Cardiac muscle cell (in vitro differentiated cells and primary cell): ENCODE data around the gene USO1. TPM values are rescaled to one million over a fixed set of nuclear protein-coding genes. Genes with fewer than 3 reads are reported as not detected.

Source experiments
- DNase-seq, 2 donors: peaks; one replicate each; pipeline versions ENCODE4 v3.0.0 to v3.0.0-alpha.2; 2010 to 2017; ENCODE audit warnings: low read depth in 1 of 2, low spot score in 1 of 2
- H3K27ac ChIP-seq: fragments of 200-600 bp; sonication (generic); 2 replicates; pipeline ENCODE4 v1.5.1; 2016
- H3K27me3 ChIP-seq: fragments of 200-600 bp; sonication (generic); 2 replicates; pipeline ENCODE4 v1.6.0; 2016; ENCODE audit warnings: control low read depth
- H3K36me3 ChIP-seq: fragments of 200-600 bp; sonication (generic); 2 replicates; pipeline ENCODE4 v1.5.1; 2016; ENCODE audit warnings: control low read depth
- H3K4me1 ChIP-seq: fragments of 200-600 bp; sonication (generic); 2 replicates; pipeline ENCODE4 v1.8.1; 2017; ENCODE audit warnings: low read depth, mild to moderate bottlenecking, mixed run types
- H3K4me3 ChIP-seq: fragments of 200-600 bp; sonication (generic); 2 replicates; pipeline ENCODE4 v1.5.1; 2016; ENCODE audit warnings: mild to moderate bottlenecking
- H3K9me3 ChIP-seq: fragments of 200-600 bp; sonication (generic); 2 replicates; pipeline ENCODE4 v1.5.1; 2017; ENCODE audit warnings: low read depth, mild to moderate bottlenecking, control low read depth
- polyA plus RNA-seq: library from polyadenylated mRNA; unstranded; fragments of >200 nt; fragmentation: Nextera tagmentation; extraction: Ambion mirVana; gene quantifications from 2 replicates; pipeline ENCODE4 v1.2.1, GENCODE V29; 2016
- total RNA-seq: library from RNA; depleted of rRNA; stranded (reverse); fragments of >200 nt; gene quantifications from 2 replicates; pipeline ENCODE4 v1.2.3, GENCODE V29; 2016
- TF ChIP-seq, protein P1 (sequence below): IDR thresholded peaks from 2 replicates; pipeline ENCODE4 v1.5.1; 2012; ENCODE audit warnings: low read depth, mild to moderate bottlenecking, low read length

USO1 gene
- total RNA-seq (45.1 and 47.9 TPM in 2 replicates), polyA plus RNA-seq (46.6 and 50.5 TPM in 2 replicates)

GRCh38 chr4:75724066-75724866 lies at the start of gene USO1:
Gene USO1 (plus strand): TSS chr4:75724577. CDS start chr4:75724820, 243 bp downstream.
- Histone ChIP-seq H3K9me3 (no peaks in the 10 kb centered on the region), H3K4me1 (peaks cover 27% of the 10 kb centered on the region), H3K27ac (peak within 1 kb of the TSS; percentile 98), H3K4me3 (peak within 1 kb of the TSS; percentile 95), H3K36me3 (no peaks in the 10 kb centered on the region), H3K27me3 (no peaks in the 10 kb centered on the region)
- peak; percentile 99 to 100 for DNase-seq
- TF ChIP-seq, protein P1, sequence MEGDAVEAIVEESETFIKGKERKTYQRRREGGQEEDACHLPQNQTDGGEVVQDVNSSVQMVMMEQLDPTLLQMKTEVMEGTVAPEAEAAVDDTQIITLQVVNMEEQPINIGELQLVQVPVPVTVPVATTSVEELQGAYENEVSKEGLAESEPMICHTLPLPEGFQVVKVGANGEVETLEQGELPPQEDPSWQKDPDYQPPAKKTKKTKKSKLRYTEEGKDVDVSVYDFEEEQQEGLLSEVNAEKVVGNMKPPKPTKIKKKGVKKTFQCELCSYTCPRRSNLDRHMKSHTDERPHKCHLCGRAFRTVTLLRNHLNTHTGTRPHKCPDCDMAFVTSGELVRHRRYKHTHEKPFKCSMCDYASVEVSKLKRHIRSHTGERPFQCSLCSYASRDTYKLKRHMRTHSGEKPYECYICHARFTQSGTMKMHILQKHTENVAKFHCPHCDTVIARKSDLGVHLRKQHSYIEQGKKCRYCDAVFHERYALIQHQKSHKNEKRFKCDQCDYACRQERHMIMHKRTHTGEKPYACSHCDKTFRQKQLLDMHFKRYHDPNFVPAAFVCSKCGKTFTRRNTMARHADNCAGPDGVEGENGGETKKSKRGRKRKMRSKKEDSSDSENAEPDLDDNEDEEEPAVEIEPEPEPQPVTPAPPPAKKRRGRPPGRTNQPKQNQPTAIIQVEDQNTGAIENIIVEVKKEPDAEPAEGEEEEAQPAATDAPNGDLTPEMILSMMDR = peak; percentile 88

- Histone ChIP-seq H3K4me1 (peaks cover 21% of the 10 kb centered on the region), H3K36me3 (no peaks in the 10 kb centered on the region), H3K9me3 (no peaks in the 10 kb centered on the region), H3K27ac (peak overlapping the region; percentile 97), H3K27me3 (no peaks in the 10 kb centered on the region), H3K4me3 (no peak overlapping the region)
- TF ChIP-seq, protein P1 = no peak
- peak in 1 of 2 donors; percentile 27 for DNase-seq
These were observed 49.3 kb upstream of the USO1 start for GRCh38 chr4:75675004-75675531.

DNA sequence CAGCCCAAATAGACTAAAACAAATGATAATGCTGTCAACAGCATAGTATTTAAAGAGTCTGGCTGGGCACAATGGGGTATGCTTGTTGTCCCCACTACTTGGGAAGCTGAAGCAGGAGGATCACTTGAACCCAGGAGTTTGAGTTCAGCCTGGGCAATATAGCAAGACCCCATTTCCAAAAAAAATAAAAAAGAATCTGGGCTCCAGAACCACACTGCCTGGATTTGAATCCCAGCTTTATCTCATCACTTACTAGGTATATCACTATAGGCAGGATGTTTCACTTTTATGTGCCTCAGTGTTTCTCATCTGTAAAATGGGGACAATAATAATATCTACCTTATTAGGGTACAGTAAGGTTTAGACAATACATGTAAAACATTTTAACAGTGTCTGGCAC lies 45.9 kb upstream of the USO1 start:
- H3K27ac ChIP-seq = no peak overlapping the region

DNA sequence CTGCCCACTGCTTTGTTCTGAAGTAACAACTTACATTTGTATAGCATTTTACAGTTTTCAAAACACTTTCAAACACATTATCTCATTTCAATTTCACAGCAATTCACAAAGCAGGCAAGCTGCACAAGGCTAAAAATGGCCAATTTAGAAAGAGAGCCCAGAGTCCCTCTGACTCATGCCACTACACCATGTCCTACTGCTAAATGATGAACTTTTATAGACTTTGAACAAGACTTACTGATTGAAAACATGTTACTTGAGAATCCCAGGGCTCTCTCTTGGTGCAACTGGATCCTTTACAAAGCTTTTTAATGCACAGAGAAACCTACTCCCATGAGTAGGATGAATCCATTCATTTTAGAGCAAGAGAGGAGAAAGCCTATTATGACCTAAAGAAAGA lies 45.4 kb upstream of the USO1 start:
- Histone ChIP-seq H3K27me3 (no peaks in the 10 kb centered on the region), H3K4me3 (no peak overlapping the region)

More for the DNA sequence above, 45.9 kb upstream of the USO1 start:
- H3K4me1 ChIP-seq = peaks cover 6% of the 10 kb centered on the region
- DNase-seq = no peak
- TF ChIP-seq, protein P1 = no peak
- no peaks in the 10 kb centered on the region for H3K9me3 ChIP-seq
- no peaks in the 10 kb centered on the region for H3K36me3 ChIP-seq
- H3K27me3 ChIP-seq = no peaks in the 10 kb centered on the region
- H3K4me3 ChIP-seq = no peak overlapping the region

DNA sequence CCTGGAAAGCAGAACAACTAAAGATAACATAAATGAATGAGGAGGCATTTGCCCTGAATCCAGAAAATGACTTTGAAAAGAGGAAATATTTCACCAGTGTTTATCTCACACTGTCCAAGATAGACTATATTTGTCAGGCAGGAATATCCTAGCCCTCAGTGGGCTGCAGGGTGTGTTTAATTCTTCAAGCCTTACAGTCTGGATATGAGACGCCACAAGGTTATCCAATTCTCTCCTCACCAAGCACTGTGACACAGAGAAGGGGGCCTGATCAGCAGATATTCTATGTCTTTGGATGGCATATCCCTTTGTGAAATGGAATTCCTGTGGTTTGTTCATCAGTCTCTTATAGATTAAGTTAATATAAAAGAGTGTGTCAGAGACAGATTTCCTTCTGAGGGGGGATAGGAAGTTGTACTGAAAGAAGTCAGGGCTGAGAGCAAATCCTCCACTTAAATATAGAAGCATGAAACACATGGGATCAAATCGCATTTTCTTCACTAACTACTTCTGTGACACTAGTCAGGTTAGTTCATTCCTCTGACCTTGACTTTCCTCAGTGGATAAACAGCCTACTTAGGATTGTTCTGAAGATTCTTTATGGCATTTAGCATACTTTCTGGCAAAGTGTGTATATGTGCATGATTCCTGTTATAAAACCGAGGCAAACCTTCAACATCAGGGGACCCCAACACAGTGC lies 44.4 kb upstream of the USO1 start:
- Histone ChIP-seq H3K36me3 (no peaks in the 10 kb centered on the region), H3K27ac (peak overlapping the region; percentile 53), H3K4me3 (no peak overlapping the region), H3K9me3 (no peaks in the 10 kb centered on the region), H3K27me3 (no peaks in the 10 kb centered on the region), H3K4me1 (no peaks in the 10 kb centered on the region)
- no peak for DNase-seq
- TF ChIP-seq, protein P1 = no peak

More for the DNA sequence above, 45.4 kb upstream of the USO1 start:
- H3K4me1 ChIP-seq = peaks cover 5% of the 10 kb centered on the region
- no peak for DNase-seq
- TF ChIP-seq, protein P1 = no peak
- no peaks in the 10 kb centered on the region for H3K36me3 ChIP-seq
- H3K27ac ChIP-seq = no peak overlapping the region
- no peaks in the 10 kb centered on the region for H3K9me3 ChIP-seq
